IMR-90 (cell line): Measurements from ENCODE around the gene OBP2A. TPM values are rescaled to one million over a fixed set of nuclear protein-coding genes. Genes with fewer than 3 reads are reported as not detected.

Experiments
- ATAC-seq: fragments of 200-7000 bp; cut with Tn5 transposase; 2 replicates; pipeline ENCODE4 v1.9.1; 2020; ENCODE audit warnings: low read depth, mild to moderate bottlenecking, moderate library complexity
- BruUV-seq: library from RNA; stranded (reverse); fragments of 400-500 nt; replicated peaks from 2 replicates; lab custom pipeline; 2021; lab: Mats Ljungman, UMichigan
- CTCF ChIA-PET: fragments of 300-600 bp; formaldehyde crosslinking; extraction: SDS; loops from one replicate; lab custom pipeline; 2021; ENCODE audit warnings: antibody characterized with exemption; lab: Yijun Ruan, JAX
- POLR2A ChIA-PET: fragments of 300-600 bp; sonication (Branson Sonifier 250); formaldehyde crosslinking; loops from one replicate; lab custom pipeline; 2022; ENCODE audit warnings: antibody characterized with exemption; ENCODE audit not compliant: unreplicated experiment; lab: Charles Lee
- DNase-seq: peaks from one replicate; pipeline ENCODE4 v3.0.0; 2013
- H2AFZ ChIP-seq: replicated peaks from 2 replicates; pipeline ENCODE3; 2013; ENCODE audit warnings: low read length, mild to moderate bottlenecking; ENCODE audit not compliant: poor library complexity
- H2AK5ac ChIP-seq: 2 replicates; pipeline ENCODE4 v1.6.1; 2013; ENCODE audit warnings: low read depth, low read length, inconsistent platforms
- H2AK9ac ChIP-seq: replicated peaks from 2 replicates; pipeline ENCODE3; 2013; ENCODE audit warnings: mild to moderate bottlenecking, low read depth, low read length, moderate library complexity; ENCODE audit not compliant: poor library complexity
- H2BK120ac ChIP-seq: 2 replicates; pipeline ENCODE4 v1.6.1; 2013; ENCODE audit warnings: low read depth, low read length, inconsistent platforms
- H2BK15ac ChIP-seq: 3 replicates; pipeline ENCODE4 v1.6.1; 2013; ENCODE audit warnings: low read depth, low read length, inconsistent platforms
- H2BK20ac ChIP-seq: 2 replicates; pipeline ENCODE4 v1.6.1; 2013; ENCODE audit warnings: low read depth, mild to moderate bottlenecking, inconsistent platforms, low read length, moderate library complexity
- H2BK5ac ChIP-seq: 2 replicates; pipeline ENCODE4 v1.6.1; 2013; ENCODE audit warnings: mild to moderate bottlenecking, low read depth, low read length, inconsistent platforms; ENCODE audit not compliant: poor library complexity, severe bottlenecking
- H3K14ac ChIP-seq: replicated peaks from 2 replicates; pipeline ENCODE4 v1.6.1; 2013; ENCODE audit warnings: low read depth, low read length, inconsistent platforms
- H3K18ac ChIP-seq: 2 replicates; pipeline ENCODE4 v1.6.1; 2013; ENCODE audit warnings: low read depth, low read length, control low read depth
- H3K23ac ChIP-seq: 2 replicates; pipeline ENCODE4 v1.6.1; 2013; ENCODE audit warnings: low read depth, low read length, inconsistent platforms
- H3K27ac ChIP-seq: 2 replicates; pipeline ENCODE4 v1.5.1; 2013; ENCODE audit warnings: mild to moderate bottlenecking, control low read depth, low read length; ENCODE audit not compliant: insufficient read depth
- H3K27me3 ChIP-seq: 2 replicates; pipeline ENCODE4 v1.6.1; 2013; ENCODE audit warnings: low read length; ENCODE audit not compliant: control insufficient read depth, insufficient read depth
- H3K36me3 ChIP-seq: 2 replicates; pipeline ENCODE4 v1.6.1; 2013; ENCODE audit warnings: low read length, mixed read lengths; ENCODE audit not compliant: control insufficient read depth, insufficient read depth
- H3K4ac ChIP-seq: 2 replicates; pipeline ENCODE4 v1.6.1; 2013; ENCODE audit warnings: low read depth, low read length, inconsistent platforms
- H3K4me1 ChIP-seq: 2 replicates; pipeline ENCODE4 v1.6.1; 2013; ENCODE audit warnings: low read length, mixed read lengths; ENCODE audit not compliant: control insufficient read depth, insufficient read depth
- H3K4me2 ChIP-seq: 2 replicates; pipeline ENCODE4 v1.6.1; 2013; ENCODE audit warnings: low read depth, mild to moderate bottlenecking, control low read depth, low read length, moderate library complexity
- H3K4me3 ChIP-seq: 2 replicates; pipeline ENCODE4 v1.5.1; 2013; ENCODE audit warnings: low read depth, mild to moderate bottlenecking, control low read depth, low read length, moderate library complexity; ENCODE audit not compliant: insufficient read depth
- H3K56ac ChIP-seq: 2 replicates; pipeline ENCODE4 v1.6.1; 2013; ENCODE audit warnings: low read length, inconsistent platforms; ENCODE audit not compliant: insufficient read depth; ENCODE audit errors: extremely low read depth
- H3K79me1 ChIP-seq, 2 experiments: 2 replicates each; pipeline ENCODE4 v1.6.1; 2013; ENCODE audit warnings: low read length in 2 of 2, inconsistent platforms in 1 of 2, low read depth in 1 of 2
- H3K9ac ChIP-seq: 2 replicates; pipeline ENCODE4 v1.6.1; 2013; ENCODE audit warnings: low read depth, low read length, control low read depth
- H3K9me1 ChIP-seq: 2 replicates; pipeline ENCODE4 v1.6.1; 2013; ENCODE audit warnings: low read length, inconsistent platforms; ENCODE audit not compliant: insufficient read depth
- H3K9me3 ChIP-seq: 2 replicates; pipeline ENCODE4 v1.6.1; 2013; ENCODE audit warnings: low read length; ENCODE audit not compliant: control insufficient read depth, insufficient read depth
- H4K20me1 ChIP-seq: 2 replicates; pipeline ENCODE4 v1.6.1; 2013; ENCODE audit warnings: low read length, inconsistent platforms; ENCODE audit not compliant: insufficient read depth
- H4K5ac ChIP-seq: 2 replicates; pipeline ENCODE4 v1.6.1; 2013; ENCODE audit warnings: mild to moderate bottlenecking, low read depth, low read length, control low read depth
- H4K8ac ChIP-seq, 2 experiments: 2 replicates each; pipeline ENCODE4 v1.6.1; 2013; ENCODE audit warnings: low read depth in 2 of 2, low read length in 2 of 2, control low read depth in 1 of 2, inconsistent platforms in 1 of 2
- H4K91ac ChIP-seq: 2 replicates; pipeline ENCODE4 v1.6.1; 2013; ENCODE audit warnings: low read depth, low read length, inconsistent platforms; ENCODE audit not compliant: insufficient read depth
- BHLHE40 ChIP-seq: fragments of 150-350 bp; IDR thresholded peaks from 2 replicates; pipeline ENCODE4 v1.6.1; 2016; ENCODE audit warnings: mild to moderate bottlenecking, low read depth, low read length
- CEBPB ChIP-seq: IDR thresholded peaks from 2 replicates; pipeline ENCODE4 v1.6.1; 2012; ENCODE audit warnings: low read depth, low read length, improper control_type of control experiment
- CHD1 ChIP-seq: IDR thresholded peaks from 2 replicates; pipeline ENCODE4 v1.6.1; 2012; ENCODE audit warnings: low read depth, low read length, improper control_type of control experiment
- CTCF ChIP-seq: conservative IDR thresholded peaks from 2 replicates; pipeline ENCODE4 v1.5.1; 2012; ENCODE audit warnings: mild to moderate bottlenecking, low read depth, low read length, improper control_type of control experiment
- ELK1 ChIP-seq: fragments of 150-350 bp; IDR thresholded peaks from 2 replicates; pipeline ENCODE4 v1.6.1; 2016; ENCODE audit warnings: low read depth, mild to moderate bottlenecking, low read length, moderate library complexity, borderline replicate concordance
- FOS ChIP-seq: fragments of 150-350 bp; IDR thresholded peaks from 2 replicates; pipeline ENCODE4 v1.6.1; 2016; ENCODE audit warnings: low read depth, low read length
- MAFK ChIP-seq: IDR thresholded peaks from 2 replicates; pipeline ENCODE4 v1.6.1; 2012; ENCODE audit warnings: low read depth, low read length, improper control_type of control experiment
- MAZ ChIP-seq: IDR thresholded peaks from 2 replicates; pipeline ENCODE4 v1.6.1; 2012; ENCODE audit warnings: low read depth, mild to moderate bottlenecking, low read length, improper control_type of control experiment, moderate library complexity, borderline replicate concordance
- MXI1 ChIP-seq: IDR thresholded peaks from 2 replicates; pipeline ENCODE4 v1.6.1; 2012; ENCODE audit warnings: low read depth, mild to moderate bottlenecking, low read length, moderate library complexity, borderline replicate concordance
- NFE2L2 ChIP-seq: fragments of 150-350 bp; IDR thresholded peaks from 2 replicates; pipeline ENCODE4 v1.6.1; 2016; ENCODE audit warnings: low read depth, mild to moderate bottlenecking, low read length
- POLR2A ChIP-seq: IDR thresholded peaks from 2 replicates; pipeline ENCODE4 v1.6.1; 2012; ENCODE audit warnings: mild to moderate bottlenecking, low read depth, low read length
- RAD21 ChIP-seq: IDR thresholded peaks from 2 replicates; pipeline ENCODE4 v1.6.1; 2012; ENCODE audit warnings: low read length, improper control_type of control experiment
- RCOR1 ChIP-seq: IDR thresholded peaks from 2 replicates; pipeline ENCODE4 v1.6.1; 2012; ENCODE audit warnings: mild to moderate bottlenecking, low read length, improper control_type of control experiment; ENCODE audit not compliant: insufficient replicate concordance
- RFX5 ChIP-seq: IDR thresholded peaks from 2 replicates; pipeline ENCODE4 v1.8.0; 2012; ENCODE audit warnings: low read depth, mild to moderate bottlenecking, low read length, moderate library complexity
- SMC3 ChIP-seq: fragments of 150-350 bp; IDR thresholded peaks from 2 replicates; pipeline ENCODE4 v1.6.1; 2016; ENCODE audit warnings: low read depth, mild to moderate bottlenecking, antibody characterized with exemption, low read length, moderate library complexity
- WGBS, 2 experiments: methylation state at CpG; one replicate each; pipeline versions ENCODE4 v1.1.5 to v1.1.7; 2013; ENCODE audit warnings: missing lambda C conversion rate in 2 of 2; ENCODE audit not compliant: insufficient read length in 1 of 2; ENCODE audit errors: extremely low coverage in 2 of 2; 5-methylcytosine and 5-hydroxymethylcytosine counted together
- dilution Hi-C: fragments of 300-500 bp; cut with HindIII; formaldehyde crosslinking; loops from one replicate; pipeline ENCODE4 v1.14.3; 2018; ENCODE audit warnings: low sequenced_read_pairs; ENCODE audit not compliant: unreplicated experiment
- in situ Hi-C: fragments of 300-500 bp; cut with MboI; formaldehyde crosslinking; loops from 3 replicates; pipeline ENCODE4 v1.14.3; 2019; ENCODE audit warnings: low sequenced_read_pairs, inconsistent platforms, mixed read lengths
- intact Hi-C: fragments of 100-400 bp; cut with micrococcal nuclease; formaldehyde crosslinking; loops from 2 replicates; pipeline ENCODE4 v1.10.0; 2022
- polyA plus RNA-seq, 3 experiments: library from polyadenylated mRNA; depleted of rRNA; stranded (reverse); fragments of >200 nt; gene quantifications; 2 replicates each; pipeline ENCODE4 v1.2.3, GENCODE V29; 2012; ENCODE audit warnings: low replicate concordance in 1 of 3
- total RNA-seq: library from RNA; depleted of rRNA; stranded (reverse); fragments of >200 nt; gene quantifications from 2 replicates; pipeline ENCODE4 v1.2.3, GENCODE V29; 2012
- TF ChIP-seq, protein P1 (sequence below): fragments of 150-350 bp; IDR thresholded peaks from 2 replicates; pipeline ENCODE4 v1.6.1; 2017; ENCODE audit warnings: mild to moderate bottlenecking, antibody characterized with exemption, low read length, low read depth

The OBP2A gene
- total and polyA plus RNA-seq, 2 of the 4 experiments (the other 2 are of a cell fraction): not detected

GRCh38 chr9:135512904-135513303 lies 33.0 kb upstream of the OBP2A start:
- no peak overlapping the region for H2BK20ac ChIP-seq
- DNase-seq: peak; percentile 6
- H3K27me3 ChIP-seq: peaks cover 5% of the 10 kb centered on the region; the same call in 1 of the 2 replicates
- H4K8ac ChIP-seq: no peak overlapping the region
- no peak overlapping the region for H3K23ac ChIP-seq
- H2BK120ac ChIP-seq: no peak overlapping the region
- H4K20me1 ChIP-seq: no peaks in the 10 kb centered on the region
- peak; percentile 44 for ATAC-seq
- no peak overlapping the region for H2BK5ac ChIP-seq
- no peak overlapping the region for H3K27ac ChIP-seq
- WGBS, 2 experiments: 50% methylated on average over 2 of the region's 7 CpGs; no CpG with 5 or more reads in 1 of the 2 experiments
- H3K4me1 ChIP-seq: no peaks in the 10 kb centered on the region
- H3K9ac ChIP-seq: no peak overlapping the region
- no peak overlapping the region for H3K4me3 ChIP-seq
- no peaks in the 10 kb centered on the region for H3K9me1 ChIP-seq
- CTCF ChIA-PET: no interaction called here
- H3K9me3 ChIP-seq: no peaks in the 10 kb centered on the region
- H3K4ac ChIP-seq: no peak overlapping the region
- TF ChIP-seq MXI1: no peak
- TF ChIP-seq CTCF: no peak
- no peak for TF ChIP-seq CEBPB
- no peak for TF ChIP-seq MAZ
- no peak for TF ChIP-seq MAFK
- TF ChIP-seq CHD1: no peak
- TF ChIP-seq FOS: no peak
- TF ChIP-seq RCOR1: no peak
- TF ChIP-seq NFE2L2: no peak
- TF ChIP-seq RAD21: no peak
- no peak for TF ChIP-seq SMC3
- TF ChIP-seq, protein P1, sequence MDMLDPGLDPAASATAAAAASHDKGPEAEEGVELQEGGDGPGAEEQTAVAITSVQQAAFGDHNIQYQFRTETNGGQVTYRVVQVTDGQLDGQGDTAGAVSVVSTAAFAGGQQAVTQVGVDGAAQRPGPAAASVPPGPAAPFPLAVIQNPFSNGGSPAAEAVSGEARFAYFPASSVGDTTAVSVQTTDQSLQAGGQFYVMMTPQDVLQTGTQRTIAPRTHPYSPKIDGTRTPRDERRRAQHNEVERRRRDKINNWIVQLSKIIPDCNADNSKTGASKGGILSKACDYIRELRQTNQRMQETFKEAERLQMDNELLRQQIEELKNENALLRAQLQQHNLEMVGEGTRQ: no peak
- no peak for TF ChIP-seq RFX5
- TF ChIP-seq POLR2A: no peak
- TF ChIP-seq ELK1: no peak
- TF ChIP-seq BHLHE40: no peak
- peak overlapping the region; percentile 16 for H2AK9ac ChIP-seq
- no peak overlapping the region for H2AK5ac ChIP-seq
- H3K14ac ChIP-seq: no peak overlapping the region
- dilution Hi-C loops: no loop called here
- no peak overlapping the region for H3K56ac ChIP-seq
- in situ Hi-C loops: no loop called here
- no peak overlapping the region for H2BK15ac ChIP-seq
- H4K91ac ChIP-seq: no peak overlapping the region
- H3K18ac ChIP-seq: no peak overlapping the region
- no peak overlapping the region for H2AFZ ChIP-seq
- H4K5ac ChIP-seq: no peak overlapping the region
- no peak overlapping the region for H3K4me2 ChIP-seq
- no TSS peak for BruUV-seq
- no peaks in the 10 kb centered on the region for H3K36me3 ChIP-seq
- POLR2A ChIA-PET: interaction anchor here (0.6 kb wide), 1 partner anchor 16 kb away, joined by 3 read pairs; no protein-coding TSS in a partner anchor
- intact Hi-C loops: no loop called here
- H3K79me1 ChIP-seq: no peaks in the 10 kb centered on the region
